ENCODE measurements around the gene COPS7B.

Gene COPS7B

GRCh38 chr2:231786177-231786916 lies at the start of gene COPS7B:
COPS7B (plus strand) TSS chr2:231786445; CDS start chr2:231788571, 2,126 bp downstream.
- peak; percentile 81 for DNase-seq

- DNase-seq: no peak
Observed at GRCh38 chr2:231737761-231738160, 48.5 kb upstream of the COPS7B start.

GRCh38 chr2:231743376-231744116 lies 42.7 kb upstream of the COPS7B start:
- no peak for DNase-seq

GRCh38 chr2:231745303-231746038 lies 40.8 kb upstream of the COPS7B start:
- DNase-seq: no peak

GRCh38 chr2:231748153-231748896 lies 37.9 kb upstream of the COPS7B start:
- peak; percentile 74 for DNase-seq

- peak; percentile 25 for DNase-seq
Observed at GRCh38 chr2:231749016-231749415, 37.2 kb upstream of the COPS7B start.

GRCh38 chr2:231751042-231751815 lies 35.0 kb upstream of the COPS7B start:
- no peak for DNase-seq

GRCh38 chr2:231752061-231752460 lies 34.2 kb upstream of the COPS7B start:
- no peak for DNase-seq

GRCh38 chr2:231761735-231762134 lies 24.5 kb upstream of the COPS7B start:
- DNase-seq: no peak

GRCh38 chr2:231764124-231764523 lies 22.1 kb upstream of the COPS7B start:
- DNase-seq: no peak

- DNase-seq: no peak
Observed at GRCh38 chr2:231764760-231765159, 21.5 kb upstream of the COPS7B start.

- DNase-seq: no peak
Observed at GRCh38 chr2:231765496-231765929, 20.7 kb upstream of the COPS7B start.

- DNase-seq: peak; percentile 76
Observed at GRCh38 chr2:231769170-231770136, 16.8 kb upstream of the COPS7B start.

- DNase-seq: no peak
Observed at GRCh38 chr2:231780123-231780908, 5.9 kb upstream of the COPS7B start.

- peak; percentile 97 for DNase-seq
Observed at GRCh38 chr2:231780909-231781797, 5.1 kb upstream of the COPS7B start, which contains the start of gene PDE6D. PDE6D (minus strand) TSS chr2:231781282; CDS start chr2:231781114, 168 bp downstream.

- peak; percentile 39 for DNase-seq
Observed at GRCh38 chr2:231781798-231782726, 4.2 kb upstream of the COPS7B start.

- DNase-seq: no peak
Observed at GRCh38 chr2:231785413-231785812, 832 bp upstream of the COPS7B start.

- DNase-seq: no peak
Observed at GRCh38 chr2:231785822-231786176, 446 bp upstream of the COPS7B start.
